Heart left ventricle (tissue), 16 donors: ENCODE results near the gene RARS1. TPM values are rescaled to one million over a fixed set of nuclear protein-coding genes. Genes with fewer than 3 reads are reported as not detected.

Experiments
- ATAC-seq, 4 donors: fragments of 200-7000 bp; cut with Tn5 transposase; one replicate each; pipeline ENCODE4 v1.9.1; 2020 to 2022; ENCODE audit warnings: moderate library complexity in 4 of 4, mild to moderate bottlenecking in 3 of 4, moderate number of reproducible peaks in 1 of 4
- DNase-seq, 5 donors: peaks; one replicate each; pipeline ENCODE4 v3.0.0-alpha.2; 2020
- H3K27ac ChIP-seq, 12 donors: fragments of 200-600 bp; sonication (generic) in 4 of 12; one replicate each; pipeline versions ENCODE4 v1.5.0 to v1.8.0; 2016 to 2022; ENCODE audit warnings: mild to moderate bottlenecking in 2 of 12
- H3K27me3 ChIP-seq, 9 donors: fragments of 200-600 bp; sonication (generic) in 2 of 9; one replicate each; pipeline versions ENCODE4 v1.5.1 to v1.8.0; 2016 to 2022; ENCODE audit warnings: mild to moderate bottlenecking in 3 of 9
- H3K36me3 ChIP-seq, 9 donors: fragments of 200-600 bp; sonication (generic) in 2 of 9; one replicate each; pipeline versions ENCODE4 v1.5.0 to v1.8.0; 2018 to 2022; ENCODE audit warnings: mild to moderate bottlenecking in 2 of 9
- H3K4me1 ChIP-seq, 12 donors: fragments of 200-600 bp; sonication (generic) in 4 of 12; one replicate each; pipeline versions ENCODE4 v1.5.0 to v1.8.0; 2016 to 2022; ENCODE audit warnings: mild to moderate bottlenecking in 3 of 12
- H3K4me3 ChIP-seq, 12 donors: fragments of 200-600 bp; sonication (generic) in 4 of 12; one replicate each; pipeline versions ENCODE4 v1.5.0 to v1.8.0; 2017 to 2022; ENCODE audit warnings: mild to moderate bottlenecking in 9 of 12, moderate library complexity in 4 of 12
- H3K9me3 ChIP-seq, 12 donors: fragments of 200-600 bp; sonication (generic) in 4 of 12; one replicate each; pipeline versions ENCODE4 v1.5.0 to v1.8.0; 2016 to 2022; ENCODE audit warnings: mild to moderate bottlenecking in 1 of 12
- CTCF ChIP-seq, 12 donors: fragments of 200-600 bp; sonication (generic) in 4 of 12; IDR thresholded peaks; one replicate each; pipeline versions ENCODE4 v1.5.0 to v1.8.0; 2018 to 2022; ENCODE audit warnings: antibody characterized with exemption in 12 of 12, mild to moderate bottlenecking in 5 of 12
- POLR2A ChIP-seq, 2 donors: fragments of 450-650 bp; IDR thresholded peaks; one replicate each; pipeline ENCODE4 v1.6.1; 2017; ENCODE audit warnings: antibody characterized with exemption in 2 of 2, mild to moderate bottlenecking in 2 of 2, moderate library complexity in 2 of 2
- WGBS, 4 donors: extraction: QIAGEN DNeasy Blood & Tissue Kit in 2 of 4; methylation state at CpG; one replicate each; pipeline versions ENCODE4 v1.1.5 to v1.1.7; 2013 to 2018; 5-methylcytosine and 5-hydroxymethylcytosine counted together
- intact Hi-C, 10 donors: fragments of 100-400 bp; cut with DNase I; formaldehyde crosslinking; loops; one replicate each; pipeline versions ENCODE4 v1.11.1 to v1.14.2; 2022
- polyA plus RNA-seq, 2 donors: library from polyadenylated mRNA; stranded (reverse); fragments of 200-250 nt; gene quantifications; one replicate each; pipeline ENCODE4 v1.2.3, GENCODE V29; 2013
- total RNA-seq, 9 donors: library from RNA; depleted of rRNA in 2 of 9; stranded (reverse); fragments of >200 nt in 2 of 9; fragmentation: NEBNext Ultra II Directional in 3 of 9; extraction: Animal tissue kit (Norgen Biotek cat#: 25700) in 3 of 9; gene quantifications; one replicate each; pipeline versions ENCODE4 v1.1.0 to v1.2.4, GENCODE V29; 2016 to 2023
- donor health status: ischemic (EF 13 %, LVEDD 7.1; RV severe dilation, severe dysfunction).
- donor health status: healthy with polysubstance abuse.
- donor health status: DM: no; HTN: yes; CAD: no.
- donor health status: DM: no; HTN: no; CAD: no.
- donor health status: ischemic (EF 25% LVEDD 6.9; RV normal size, moderate dysfunction).
- donor health status: ischemic (EF 25% LVEDD 5.7; RV mildly dilated, moderate dysfunction).
- donor health status: healthy.
- donor health status: DM: yes; HTN: yes; CAD: no.
- donor health status: ischemic (EF 35%, LVEDD 5.7; RV mildly dilated, moderate dysfunction).
- donor health status: nonischemic (EF 11% LVEDD 7.7; RV severe dilation, severe dysfunction).
- donor health status: DM: yes; HTN: yes; CAD: no.
- donor health status: PGD.
- donor health status: ischemic (EF 29% LVEDD 5.4; RV normal size, mild dysfunction).
- donor health status: nonischemic (EF 23%, LVEDD 6.1; RV moderate dilation, normal function).

Gene RARS1
- total and polyA plus RNA-seq, 11 donors, result 21.1 to 64.4 (median 48.6) TPM

DNA sequence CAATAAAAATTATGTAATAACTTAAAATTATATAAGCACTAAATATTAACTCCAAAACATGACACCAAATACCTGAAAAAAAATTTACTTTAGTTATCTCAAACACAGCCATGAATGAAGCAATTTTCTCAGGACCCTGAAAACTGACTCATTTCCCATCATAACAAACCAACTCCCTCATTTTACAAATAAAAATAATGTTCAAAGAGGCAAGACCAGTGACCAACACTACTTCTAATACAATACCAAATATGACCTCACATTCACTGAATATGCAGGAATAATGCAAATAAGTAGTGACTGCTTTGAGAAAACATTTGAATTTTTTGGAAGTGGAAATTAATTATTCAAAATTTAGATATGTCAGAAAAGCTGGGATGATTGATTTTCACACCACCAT lies 64.4 kb downstream of the RARS1 start:
- intact Hi-C loops, result no loop called here
- H3K27ac ChIP-seq, result peak overlapping the region in 1 of 12 donors; percentile 6
- no peaks in the 10 kb centered on the region for H3K9me3 ChIP-seq
- no peak for DNase-seq
- H3K27me3 ChIP-seq, result no peaks in the 10 kb centered on the region
- no peak for ATAC-seq
- H3K36me3 ChIP-seq, result peaks cover 0 to 59% (median 40%) of the 10 kb centered on the region in 9 donors
- TF ChIP-seq CTCF (IDR thresholded peaks at IDR 0.05) (no peak), POLR2A (IDR thresholded peaks at IDR 0.05) (no peak)
- no peak overlapping the region for H3K4me3 ChIP-seq
- peaks cover 0 to 30% (median 4%) of the 10 kb centered on the region in 12 donors for H3K4me1 ChIP-seq

DNA sequence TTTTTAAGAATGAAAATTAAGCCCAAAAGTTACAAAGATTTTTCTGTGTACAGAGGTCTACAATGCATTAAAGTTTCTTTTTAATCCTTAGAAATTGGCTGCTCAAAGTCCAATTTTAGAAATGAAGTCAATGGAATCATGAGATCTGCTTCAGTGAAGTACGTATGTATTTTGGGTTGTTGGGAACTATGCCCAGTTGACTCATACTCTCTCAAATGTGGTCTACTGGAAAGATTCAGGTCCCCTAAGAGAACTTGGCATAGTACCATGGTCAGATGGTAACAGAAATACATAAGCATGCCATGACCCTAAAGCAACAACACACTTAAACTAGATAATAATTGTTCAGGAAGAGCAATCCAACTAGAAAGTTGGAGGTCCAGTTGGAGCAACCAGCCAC lies 65.9 kb downstream of the RARS1 start:
- DNase-seq (peak in 2 of 5 donors; percentile 29 to 45), ATAC-seq (peak; percentile 80 to 90 (median 88))
- H3K4me3 ChIP-seq, result no peak overlapping the region
- H3K4me1 ChIP-seq, result peaks cover 0 to 43% (median 6%) of the 10 kb centered on the region in 12 donors
- H3K9me3 ChIP-seq, result no peaks in the 10 kb centered on the region
- intact Hi-C loops, result no loop called here
- H3K36me3 ChIP-seq, result peaks cover 0 to 70% (median 52%) of the 10 kb centered on the region in 9 donors
- whole genome bisulfite sequencing, 4 donors, result 30 to 47% (median 40%) methylated on average over 1 of the region's 1 CpG
- no peak for TF ChIP-seq POLR2A (IDR thresholded peaks at IDR 0.05)
- no peak for TF ChIP-seq CTCF (IDR thresholded peaks at IDR 0.05)
- peak overlapping the region in 10 of 12 donors; percentile 4 to 80 (median 58) for H3K27ac ChIP-seq
- no peaks in the 10 kb centered on the region for H3K27me3 ChIP-seq

GRCh38 chr5:168553377-168554130 lies 67.3 kb downstream of the RARS1 start:
- ATAC-seq, result peak in 1 of 4 donors; percentile 15
- no peak for TF ChIP-seq POLR2A (IDR thresholded peaks at IDR 0.05)
- TF ChIP-seq CTCF (IDR thresholded peaks at IDR 0.05), result no peak
- Histone ChIP-seq H3K9me3 (no peaks in the 10 kb centered on the region), H3K36me3 (peaks cover 0 to 80% (median 64%) of the 10 kb centered on the region in 9 donors), H3K4me3 (no peak overlapping the region), H3K27ac (peak overlapping the region in 1 of 12 donors; percentile 64), H3K27me3 (no peaks in the 10 kb centered on the region), H3K4me1 (peaks cover 0 to 51% (median 7%) of the 10 kb centered on the region in 12 donors)
- DNase-seq, result no peak
- intact Hi-C loops, result no loop called here
- 94 to 99% (median 98%) methylated on average over 2 of the region's 2 CpGs for WGBS, 4 donors

DNA sequence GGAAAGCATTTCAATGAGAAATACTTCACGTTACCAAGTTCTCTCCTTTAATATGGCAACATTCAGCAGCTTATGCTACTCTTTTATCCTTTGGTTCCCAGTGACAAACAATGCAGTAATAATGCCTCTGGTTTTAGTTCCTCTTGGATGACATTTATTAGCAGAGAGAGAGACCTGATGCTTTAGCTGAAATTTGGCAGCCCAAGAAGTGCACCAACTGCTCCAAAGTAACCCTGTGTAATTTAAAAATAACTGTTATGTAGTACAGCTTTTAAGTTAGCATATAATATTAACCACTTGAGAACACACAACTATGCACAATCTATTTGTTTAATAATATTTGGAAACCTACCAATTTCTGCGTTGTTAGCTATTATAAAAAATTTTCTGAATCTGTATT lies 71.1 kb downstream of the RARS1 start:
- WGBS, 4 donors, result 78 to 95% (median 86%) methylated on average over 2 of the region's 2 CpGs
- intact Hi-C loops, result no loop called here
- DNase-seq (no peak), ATAC-seq (peak in 3 of 4 donors; percentile 56 to 79 (median 78))
- H3K4me1 ChIP-seq, result peaks cover 0 to 40% (median 4%) of the 10 kb centered on the region in 12 donors
- no peak overlapping the region for H3K4me3 ChIP-seq
- H3K36me3 ChIP-seq, result peaks cover 0 to 94% (median 84%) of the 10 kb centered on the region in 9 donors
- TF ChIP-seq CTCF (IDR thresholded peaks at IDR 0.05), result no peak
- TF ChIP-seq POLR2A (IDR thresholded peaks at IDR 0.05), result no peak
- peak overlapping the region in 1 of 12 donors; percentile 24 for H3K27ac ChIP-seq
- H3K27me3 ChIP-seq, result no peaks in the 10 kb centered on the region
- no peaks in the 10 kb centered on the region for H3K9me3 ChIP-seq
